Uterus (tissue), 4 donors: ENCODE measurements around the gene ABCC8. TPM values are rescaled to one million over a fixed set of nuclear protein-coding genes. Genes with fewer than 3 reads are reported as not detected.

Source experiments
- DNase-seq, 2 donors: peaks; one replicate each; pipeline ENCODE4 v3.0.0-alpha.2; 2019 to 2020
- H3K27ac ChIP-seq, 2 donors: fragments of 200-600 bp; sonication (generic); 1 replicate in 1 of 2; 2 replicates in 1 of 2; pipeline ENCODE4 v1.5.1; 2016 to 2018
- H3K27me3 ChIP-seq, 2 donors: fragments of 200-600 bp; sonication (generic); one replicate each; pipeline ENCODE4 v1.5.1; 2018 to 2019; ENCODE audit warnings: control low read depth in 1 of 2
- H3K36me3 ChIP-seq, 2 donors: fragments of 200-600 bp; sonication (generic); one replicate each; pipeline ENCODE4 v1.5.1; 2019; ENCODE audit warnings: control low read depth in 1 of 2
- H3K4me1 ChIP-seq, 2 donors: fragments of 200-600 bp; sonication (generic); one replicate each; pipeline ENCODE4 v1.5.1; 2018 to 2019; ENCODE audit warnings: control low read depth in 1 of 2
- H3K4me3 ChIP-seq, 2 donors: fragments of 200-600 bp; sonication (generic); 1 replicate in 1 of 2; 2 replicates in 1 of 2; pipeline ENCODE4 v1.5.1; 2018 to 2019; ENCODE audit warnings: mild to moderate bottlenecking in 1 of 2
- H3K9me3 ChIP-seq, 2 donors: fragments of 200-600 bp; sonication (generic); one replicate each; pipeline ENCODE4 v1.5.1; 2019; ENCODE audit warnings: control low read depth in 1 of 2
- POLR2A ChIP-seq, 2 donors: fragments of 450-650 bp; IDR thresholded peaks; one replicate each; pipeline ENCODE4 v1.6.1; 2016; ENCODE audit warnings: antibody characterized with exemption in 2 of 2, mild to moderate bottlenecking in 1 of 2, moderate library complexity in 1 of 2
- intact Hi-C: fragments of 100-400 bp; cut with DNase I; formaldehyde crosslinking; loops from one replicate; pipeline ENCODE4 v1.15.1; 2023; ENCODE audit warnings: low total_unique reads
- total RNA-seq, 4 donors: library from RNA; depleted of rRNA in 3 of 4; stranded (reverse); fragments of >200 nt in 3 of 4; gene quantifications; one replicate each; pipeline versions ENCODE4 v1.1.0 to v1.2.4, GENCODE V29; 2014 to 2023
- TF ChIP-seq, protein P1 (sequence below), 4 experiments: fragments of 200-600 bp in 2 of 4; fragments of 450-650 bp in 2 of 4; sonication (generic) in 2 of 4; IDR thresholded peaks; one replicate each; pipeline ENCODE4 v1.5.1; 2016 to 2019; ENCODE audit warnings: antibody characterized with exemption in 4 of 4, mild to moderate bottlenecking in 2 of 4, moderate library complexity in 1 of 4
- donor health status: DM: yes; HTN: yes; CAD: no.

ABCC8 gene
- total RNA-seq, 4 donors from 2014 or later: under 0.01 to 5.5 (median 1.9) TPM; not detected in 1

- intact Hi-C loops: no loop called here
- Histone ChIP-seq H3K4me3 (no peak overlapping the region), H3K9me3 (no peaks in the 10 kb centered on the region), H3K4me1 (no peaks in the 10 kb centered on the region), H3K36me3 (no peaks in the 10 kb centered on the region), H3K27ac (no peak overlapping the region), H3K27me3 (no peaks in the 10 kb centered on the region)
- DNase-seq: no peak
- TF ChIP-seq, protein P1, sequence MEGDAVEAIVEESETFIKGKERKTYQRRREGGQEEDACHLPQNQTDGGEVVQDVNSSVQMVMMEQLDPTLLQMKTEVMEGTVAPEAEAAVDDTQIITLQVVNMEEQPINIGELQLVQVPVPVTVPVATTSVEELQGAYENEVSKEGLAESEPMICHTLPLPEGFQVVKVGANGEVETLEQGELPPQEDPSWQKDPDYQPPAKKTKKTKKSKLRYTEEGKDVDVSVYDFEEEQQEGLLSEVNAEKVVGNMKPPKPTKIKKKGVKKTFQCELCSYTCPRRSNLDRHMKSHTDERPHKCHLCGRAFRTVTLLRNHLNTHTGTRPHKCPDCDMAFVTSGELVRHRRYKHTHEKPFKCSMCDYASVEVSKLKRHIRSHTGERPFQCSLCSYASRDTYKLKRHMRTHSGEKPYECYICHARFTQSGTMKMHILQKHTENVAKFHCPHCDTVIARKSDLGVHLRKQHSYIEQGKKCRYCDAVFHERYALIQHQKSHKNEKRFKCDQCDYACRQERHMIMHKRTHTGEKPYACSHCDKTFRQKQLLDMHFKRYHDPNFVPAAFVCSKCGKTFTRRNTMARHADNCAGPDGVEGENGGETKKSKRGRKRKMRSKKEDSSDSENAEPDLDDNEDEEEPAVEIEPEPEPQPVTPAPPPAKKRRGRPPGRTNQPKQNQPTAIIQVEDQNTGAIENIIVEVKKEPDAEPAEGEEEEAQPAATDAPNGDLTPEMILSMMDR (IDR thresholded peaks at IDR 0.05): no peak
- no peak for TF ChIP-seq POLR2A (IDR thresholded peaks at IDR 0.05)
Observed at GRCh38 chr11:17516551-17517150, 40.0 kb upstream of the ABCC8 start.

DNA sequence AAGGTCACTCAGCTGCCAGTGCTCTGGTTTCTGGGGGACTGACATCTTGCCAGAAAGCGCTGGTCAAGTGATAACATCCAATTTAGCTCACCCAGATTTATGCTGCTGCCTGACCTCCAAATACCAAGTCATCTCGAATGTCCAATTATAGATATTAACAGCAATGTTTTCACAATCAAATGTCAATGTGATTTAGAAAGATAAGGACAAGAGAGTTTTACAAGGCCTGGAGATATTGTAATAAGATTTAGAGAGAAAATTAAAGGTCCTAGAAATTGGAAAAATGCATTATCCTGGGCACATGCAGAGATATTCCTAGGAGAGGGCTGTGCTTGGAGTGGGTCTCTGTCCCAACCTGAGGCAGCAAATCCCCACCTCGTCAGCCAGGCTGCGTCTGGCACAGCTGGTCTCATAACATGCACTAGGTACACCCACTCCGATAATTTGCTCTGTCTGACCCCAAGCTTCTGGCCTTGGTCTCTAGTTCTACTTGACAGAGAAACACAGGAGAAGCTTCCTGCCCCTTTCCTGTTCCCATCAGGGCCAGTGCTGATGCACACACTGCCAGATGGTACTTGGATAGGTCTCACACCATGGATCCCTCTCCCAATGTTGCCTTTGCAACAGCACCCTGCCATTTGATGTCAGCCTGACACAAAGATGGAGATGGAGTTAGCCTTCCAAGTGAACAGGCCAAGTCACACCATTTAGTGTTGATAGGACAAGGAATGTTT, 39.0 kb upstream of the ABCC8 start:
- no peaks in the 10 kb centered on the region for H3K36me3 ChIP-seq
- intact Hi-C loops: no loop called here
- no peaks in the 10 kb centered on the region for H3K27me3 ChIP-seq
- TF ChIP-seq, protein P1 (IDR thresholded peaks at IDR 0.05): no peak
- TF ChIP-seq POLR2A (IDR thresholded peaks at IDR 0.05): no peak
- H3K9me3 ChIP-seq: no peaks in the 10 kb centered on the region
- H3K27ac ChIP-seq: no peak overlapping the region
- no peak for DNase-seq
- H3K4me3 ChIP-seq: no peak overlapping the region
- H3K4me1 ChIP-seq: no peaks in the 10 kb centered on the region

DNA sequence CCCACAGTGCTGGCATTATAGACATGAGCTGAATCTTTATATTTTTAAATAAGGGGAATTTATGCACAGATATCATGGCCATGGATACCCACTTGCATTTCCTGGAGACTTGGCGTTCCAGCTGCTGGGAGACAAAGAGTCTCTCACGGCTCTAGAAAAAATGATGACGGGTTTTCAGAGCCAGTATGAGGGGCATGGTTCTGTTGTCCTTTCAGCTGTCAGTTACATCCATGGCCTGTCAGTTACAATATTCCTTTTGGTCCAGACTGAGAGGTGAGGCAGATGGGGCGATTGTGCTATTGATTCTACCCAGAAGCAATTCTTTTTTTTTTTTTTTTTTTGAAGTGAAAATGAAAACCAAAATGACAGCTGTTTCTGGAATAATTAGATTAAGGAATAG, 37.8 kb upstream of the ABCC8 start:
- Histone ChIP-seq H3K4me3 (no peak overlapping the region), H3K9me3 (no peaks in the 10 kb centered on the region), H3K36me3 (no peaks in the 10 kb centered on the region), H3K4me1 (no peaks in the 10 kb centered on the region), H3K27ac (no peak overlapping the region), H3K27me3 (no peaks in the 10 kb centered on the region)
- DNase-seq: no peak
- no peak for TF ChIP-seq POLR2A (IDR thresholded peaks at IDR 0.05)
- TF ChIP-seq, protein P1 (IDR thresholded peaks at IDR 0.05): no peak
- intact Hi-C loops: no loop called here

DNA sequence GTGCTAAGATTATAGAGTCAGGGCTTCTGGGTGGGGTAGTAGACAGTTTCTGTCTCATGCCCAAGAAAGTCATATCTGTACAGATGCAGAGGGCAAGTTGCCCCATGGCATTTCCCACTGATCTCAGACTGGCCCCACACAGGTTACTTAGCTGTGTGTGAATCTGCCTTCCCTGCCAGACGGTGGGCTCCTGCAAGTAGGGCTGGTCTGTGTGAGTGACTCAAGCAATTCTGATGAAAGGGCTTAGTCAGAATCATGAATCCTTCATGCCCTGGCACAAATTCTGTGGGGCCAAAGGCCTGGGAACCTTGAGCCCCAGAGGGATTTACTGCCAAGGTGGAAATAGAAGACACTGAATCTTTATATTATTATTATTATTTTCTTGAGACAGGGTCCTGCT, 37.2 kb upstream of the ABCC8 start:
- intact Hi-C loops: no loop called here

DNA sequence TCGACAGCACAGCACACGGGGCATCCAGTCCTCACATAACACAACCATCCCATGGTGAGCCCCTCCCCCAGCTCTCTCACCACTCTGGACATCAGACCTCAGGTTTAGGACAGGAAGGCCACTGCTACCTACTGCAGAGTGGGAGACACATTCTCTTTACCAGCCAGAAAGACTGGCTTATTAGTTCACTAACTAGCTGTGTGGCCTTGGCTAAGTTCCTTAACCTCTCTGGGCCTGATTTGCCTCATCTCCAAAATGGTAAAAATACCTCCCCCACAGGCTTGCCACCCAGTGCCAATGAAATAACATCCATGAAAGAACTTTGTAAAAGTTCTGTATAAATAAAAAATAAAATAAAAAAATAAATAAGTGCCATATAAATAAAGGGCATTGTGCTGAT, 35.5 kb upstream of the ABCC8 start:
- H3K4me3 ChIP-seq: no peak overlapping the region
- no peaks in the 10 kb centered on the region for H3K36me3 ChIP-seq
- intact Hi-C loops: no loop called here
- TF ChIP-seq, protein P1 (IDR thresholded peaks at IDR 0.05): no peak
- TF ChIP-seq POLR2A (IDR thresholded peaks at IDR 0.05): no peak
- H3K27ac ChIP-seq: no peak overlapping the region
- H3K9me3 ChIP-seq: no peaks in the 10 kb centered on the region
- no peaks in the 10 kb centered on the region for H3K4me1 ChIP-seq
- DNase-seq: no peak
- no peaks in the 10 kb centered on the region for H3K27me3 ChIP-seq

More for the DNA sequence above, 37.2 kb upstream of the ABCC8 start:
- Histone ChIP-seq H3K36me3 (no peaks in the 10 kb centered on the region), H3K27me3 (no peaks in the 10 kb centered on the region), H3K4me1 (no peaks in the 10 kb centered on the region), H3K4me3 (no peak overlapping the region), H3K9me3 (no peaks in the 10 kb centered on the region), H3K27ac (no peak overlapping the region)
- no peak for TF ChIP-seq POLR2A (IDR thresholded peaks at IDR 0.05)
- TF ChIP-seq, protein P1 (IDR thresholded peaks at IDR 0.05): no peak
- no peak for DNase-seq
